Left colon (tissue), 2 donors: ENCODE measurements around the gene KCNG2. TPM values are rescaled to one million over a fixed set of nuclear protein-coding genes. Genes with fewer than 3 reads are reported as not detected.

ENCODE experiments used
- ATAC-seq: fragments of 200-7000 bp; cut with Tn5 transposase; one replicate; pipeline ENCODE4 v1.9.1; 2020; ENCODE audit warnings: mild to moderate bottlenecking, moderate library complexity
- DNase-seq, 2 donors: peaks; one replicate each; pipeline ENCODE4 v3.0.0-alpha.2; 2020
- intact Hi-C, 2 donors: fragments of 100-400 bp; cut with DNase I in 1 of 2; cut with micrococcal nuclease in 1 of 2; formaldehyde crosslinking; loops; one replicate each; pipeline versions ENCODE4 v1.11.2 to v1.14.0; 2022; cut with DNase I, micrococcal nuclease
- total RNA-seq, 2 donors: library from RNA; stranded (reverse); fragmentation: NEBNext Ultra II Directional; extraction: Animal tissue kit (Norgen Biotek cat#: 25700); gene quantifications; one replicate each; pipeline ENCODE4 v1.2.1, GENCODE V29; 2021
- donor health status: DM: no; HTN: no; CAD: no.
- donor health status: DM: yes; HTN: yes; CAD: no.

The KCNG2 gene
- total RNA-seq, 2 donors from 2014 or later = not detected

GRCh38 chr18:79884963-79885728 is 87.4 kb downstream of the KCNG2 start:
- ATAC-seq = no peak
- intact Hi-C loops = no loop called here
- peak in 1 of 2 donors; percentile 19 for DNase-seq

DNA sequence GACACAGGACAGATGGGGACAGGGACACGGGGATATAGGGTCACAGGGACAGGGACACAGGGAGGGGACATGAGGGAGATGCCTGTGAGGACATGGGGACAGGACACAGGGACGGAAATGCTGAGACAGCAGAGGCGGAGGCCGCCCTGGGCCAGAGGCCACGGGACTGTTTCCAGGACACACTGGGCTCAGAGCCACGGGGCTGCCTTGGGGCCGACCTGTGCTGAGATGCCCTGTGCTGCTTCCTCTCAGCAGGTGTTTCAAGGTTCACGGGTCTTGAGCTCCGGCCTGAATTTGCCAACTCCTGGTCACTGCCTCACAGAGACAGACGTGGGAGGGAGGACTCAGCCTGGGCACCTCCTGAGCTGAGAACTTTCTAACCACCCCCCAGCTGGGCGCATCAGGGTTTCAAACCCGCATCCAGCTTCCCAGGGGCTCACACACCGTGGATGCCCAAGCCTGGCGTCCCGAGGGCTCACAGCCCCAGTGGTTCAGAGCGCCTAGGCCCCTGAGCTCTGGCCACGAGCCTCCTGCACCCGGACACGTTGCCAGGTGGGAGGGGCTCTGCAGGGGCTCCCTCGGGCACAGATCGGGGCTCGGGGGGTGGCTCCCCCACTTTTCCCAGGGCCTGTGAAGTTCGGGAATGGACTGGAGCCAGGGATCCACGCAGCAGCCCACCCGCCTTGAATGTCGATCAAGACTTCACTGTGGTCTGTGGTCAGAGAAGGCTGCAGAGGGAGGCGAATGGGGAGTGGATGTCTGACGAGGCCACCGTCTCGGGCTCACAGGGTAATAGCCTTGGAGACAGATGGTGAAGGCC is 89.7 kb downstream of the KCNG2 start:
- intact Hi-C loops = no loop called here
- ATAC-seq (no peak), DNase-seq (peak in 1 of 2 donors; percentile 19)

DNA sequence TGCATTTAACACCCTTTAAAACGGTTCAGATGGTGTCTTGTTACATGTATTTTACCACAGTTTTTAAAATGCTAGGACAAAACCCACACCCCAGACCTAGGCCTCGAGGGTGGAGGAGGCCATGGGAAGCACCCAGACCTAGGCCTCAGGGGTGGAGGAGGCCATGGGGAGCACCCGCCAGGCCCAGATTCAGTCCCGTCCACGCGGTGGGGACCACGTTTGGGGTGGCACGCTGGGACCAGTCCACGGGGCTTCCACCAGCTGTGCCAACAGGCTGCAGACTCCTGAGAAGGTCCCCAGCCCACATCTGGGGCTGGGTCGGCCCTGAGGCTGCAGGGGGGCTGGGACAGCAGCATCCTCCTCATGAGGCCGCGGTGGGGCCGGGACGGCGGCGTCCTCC is 90.3 kb downstream of the KCNG2 start:
- ATAC-seq (no peak), DNase-seq (no peak)
- intact Hi-C loops = no loop called here

DNA sequence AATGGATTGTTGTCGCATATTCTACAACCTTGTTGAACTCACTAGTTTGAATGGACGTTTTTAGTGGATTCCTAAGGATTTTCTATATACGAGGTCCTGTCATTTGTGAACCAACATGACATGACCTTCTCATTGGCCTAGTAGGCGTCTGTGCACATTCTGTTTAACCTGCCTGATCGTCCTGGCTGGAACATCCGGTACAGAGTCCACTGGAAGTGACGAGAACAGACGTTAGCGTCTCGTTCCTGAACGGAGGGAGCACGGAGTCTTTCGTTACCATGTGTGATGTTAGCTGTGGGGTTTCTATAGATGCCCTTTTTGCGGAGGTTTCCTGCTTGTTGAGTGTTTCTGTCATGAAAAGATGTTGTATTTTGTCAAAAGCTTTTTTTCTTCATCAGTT is 91.8 kb downstream of the KCNG2 start:
- intact Hi-C loops = no loop called here

GRCh38 chr18:79890674-79891073 is 92.9 kb downstream of the KCNG2 start:
- intact Hi-C loops = no loop called here
- ATAC-seq (no peak), DNase-seq (no peak)

More for the DNA sequence above, 91.8 kb downstream of the KCNG2 start:
- no peak for DNase-seq
- no peak for ATAC-seq

GRCh38 chr18:79896738-79897137 is 99.0 kb downstream of the KCNG2 start:
- no peak for DNase-seq
- intact Hi-C loops = no loop called here
- no peak for ATAC-seq

DNA sequence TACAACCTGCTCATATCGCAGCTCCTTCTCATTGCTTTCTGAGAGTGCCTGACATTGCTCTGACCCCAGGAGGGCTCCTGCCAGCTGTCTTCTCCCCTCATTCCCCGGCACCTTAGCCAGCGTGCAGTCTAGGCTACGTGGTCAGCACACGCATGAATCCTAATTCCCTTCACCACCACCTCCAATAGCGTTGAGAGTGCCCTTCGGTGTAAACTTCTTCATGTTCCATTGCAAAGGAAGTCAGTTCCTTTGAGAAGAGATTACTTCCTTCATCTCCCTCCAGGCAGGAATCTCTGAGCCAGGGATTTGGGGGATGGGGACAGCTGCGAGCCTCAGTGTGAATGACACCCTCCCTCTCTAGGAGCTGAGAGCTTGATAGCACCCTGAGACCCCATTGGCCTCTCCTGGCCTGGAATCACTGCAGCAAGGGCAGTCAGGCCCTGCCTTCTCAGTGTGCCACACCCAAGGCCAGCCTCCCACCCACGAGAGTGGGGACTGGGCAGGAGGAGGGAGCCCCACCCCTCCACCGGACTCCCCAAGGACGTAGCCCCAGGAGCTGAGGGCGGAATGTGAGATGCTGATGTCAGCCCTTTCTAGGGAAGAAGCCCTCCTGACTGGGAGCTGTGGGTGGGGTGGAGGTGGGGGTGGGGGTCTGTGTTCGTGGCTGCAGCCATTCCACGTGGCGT is 100.3 kb downstream of the KCNG2 start:
- no peak for ATAC-seq
- peak in 1 of 2 donors; percentile 8 for DNase-seq
- intact Hi-C loops = no loop called here

- DNase-seq (peak in 1 of 2 donors; percentile 22), ATAC-seq (peak; percentile 11)
- intact Hi-C loops = no loop called here
Observed at GRCh38 chr18:79898952-79899608, 101.3 kb downstream of the KCNG2 start.

GRCh38 chr18:79899609-79900445 is 102.1 kb downstream of the KCNG2 start:
- intact Hi-C loops = no loop called here
- DNase-seq (peak in 1 of 2 donors; percentile 16), ATAC-seq (peak; percentile 12)

DNA sequence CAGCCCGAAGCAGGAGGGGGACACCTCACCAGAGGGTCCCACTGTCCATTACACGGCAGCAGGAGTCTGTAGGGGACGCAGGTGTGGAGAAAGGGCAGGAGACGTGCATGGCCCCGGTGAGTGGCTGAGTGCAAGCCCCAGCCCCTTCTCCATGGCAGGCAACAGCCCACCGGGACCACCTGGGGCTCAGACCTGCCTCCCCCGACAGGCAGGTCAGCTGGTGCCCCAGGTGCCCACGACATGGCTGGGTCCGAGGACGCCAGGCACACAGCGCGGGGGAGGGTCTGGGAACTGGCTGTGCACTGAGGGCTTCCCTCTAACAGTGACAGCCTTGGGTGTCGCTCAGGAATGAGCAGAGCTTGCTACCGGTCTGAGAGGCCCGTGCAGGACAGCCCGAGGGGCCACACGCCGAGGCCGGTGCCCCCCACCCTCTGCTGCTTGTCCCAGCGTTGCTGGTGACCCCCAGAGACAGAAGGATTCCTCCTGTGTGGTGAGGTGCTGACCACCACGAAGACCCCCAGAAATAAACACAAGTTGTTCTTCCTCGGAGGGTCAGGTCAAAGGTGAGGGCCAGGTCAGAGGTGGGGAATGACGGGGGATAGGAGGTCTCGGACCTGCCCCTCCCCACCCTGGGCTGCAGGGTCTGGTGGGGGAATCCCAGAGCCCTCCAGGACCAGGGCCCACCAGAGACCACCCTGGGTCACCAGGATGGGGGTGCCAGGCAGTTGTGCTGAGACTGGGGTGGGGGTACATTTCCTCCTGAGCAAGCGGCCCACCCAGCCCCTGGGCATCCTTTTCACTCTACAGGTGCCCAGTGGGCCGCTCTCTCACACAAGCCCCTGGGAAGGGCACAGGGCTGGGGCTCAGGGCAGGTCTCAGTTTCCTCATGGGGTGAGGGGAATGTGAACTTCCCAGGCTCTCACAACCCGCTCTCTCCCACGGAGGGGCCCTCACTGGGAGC is 103.2 kb downstream of the KCNG2 start:
- ATAC-seq = peak; percentile 6
- peak in 1 of 2 donors; percentile 20 for DNase-seq
- intact Hi-C loops = no loop called here

- no peak for ATAC-seq
- peak in 1 of 2 donors; percentile 11 for DNase-seq
- intact Hi-C loops = no loop called here
Observed at GRCh38 chr18:79901665-79902064, 103.9 kb downstream of the KCNG2 start.

- DNase-seq = peak in 1 of 2 donors; percentile 10
- intact Hi-C loops = no loop called here
- ATAC-seq = no peak
Observed at GRCh38 chr18:79902075-79902474, 104.3 kb downstream of the KCNG2 start.

DNA sequence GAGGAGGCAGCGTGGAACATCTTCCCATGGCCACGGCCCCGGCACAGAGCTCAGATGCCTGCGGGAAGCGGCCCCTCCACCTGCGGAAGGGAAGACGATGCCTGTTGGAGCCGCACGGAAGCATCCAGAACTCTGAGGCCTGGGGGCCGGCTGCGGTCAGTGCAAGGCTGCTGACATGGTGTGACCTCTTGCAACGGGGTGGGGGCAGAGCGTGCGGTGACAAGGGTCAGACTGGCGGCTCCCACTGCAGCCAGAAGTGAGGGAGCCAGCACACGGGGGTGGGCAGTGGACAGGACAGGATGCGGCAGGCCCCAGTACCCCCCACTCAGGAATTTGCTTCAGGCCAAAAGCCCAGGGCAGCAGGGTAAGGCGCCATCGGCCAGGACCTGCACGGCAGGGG is 104.9 kb downstream of the KCNG2 start:
- ATAC-seq (no peak), DNase-seq (peak in 1 of 2 donors; percentile 18)
- intact Hi-C loops = no loop called here

DNA sequence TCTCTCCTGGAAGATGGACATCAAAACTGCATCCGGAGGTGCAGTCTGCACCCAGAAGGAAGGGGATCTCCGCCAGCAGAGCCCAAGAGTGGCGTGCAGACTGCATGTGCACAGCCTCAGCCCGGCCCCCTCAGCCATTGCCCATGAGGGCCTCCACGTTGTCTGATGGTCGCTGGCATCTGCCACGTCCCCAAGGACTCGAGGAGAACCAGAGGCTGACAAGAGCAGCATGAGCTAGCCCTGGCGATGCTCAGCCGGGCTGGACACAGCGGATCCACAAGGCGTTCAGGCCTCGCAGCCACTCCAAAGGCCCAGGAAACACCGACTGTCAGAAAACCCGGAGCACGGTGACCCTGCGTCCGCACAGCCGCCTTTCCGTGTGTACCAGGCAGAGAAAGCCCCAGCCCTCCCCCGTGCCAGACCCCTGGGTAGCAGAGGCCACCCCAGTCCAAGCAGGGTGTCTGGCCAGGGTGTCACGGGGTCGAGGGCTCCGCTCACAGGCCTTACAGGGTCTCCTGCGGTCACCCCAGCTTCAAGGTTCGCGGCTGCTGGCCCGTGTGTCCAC is 105.4 kb downstream of the KCNG2 start:
- intact Hi-C loops = no loop called here
- peak in 1 of 2 donors; percentile 15 for DNase-seq

GRCh38 chr18:79903787-79904356 is 106.1 kb downstream of the KCNG2 start:
- intact Hi-C loops = no loop called here
- DNase-seq (peak in 1 of 2 donors; percentile 19), ATAC-seq (no peak)

More for the DNA sequence above, 105.4 kb downstream of the KCNG2 start:
- no peak for ATAC-seq
